Body of pancreas (tissue), 4 donors: ENCODE results near the gene GMPR. TPM values are rescaled to one million over a fixed set of nuclear protein-coding genes. Genes with fewer than 3 reads are reported as not detected.

Source experiments
- ATAC-seq: fragments of 150-250 bp; one replicate; pipeline ENCODE4 v1.9.1; 2016
- DNase-seq, 4 donors: peaks; one replicate each; pipeline ENCODE4 v3.0.0-alpha.2; 2019
- H3K27ac ChIP-seq, 4 donors: fragments of 200-600 bp; sonication (generic); 1 replicate in 3 of 4; 2 replicates in 1 of 4; pipeline versions ENCODE4 v1.5.1 to v1.6.1; 2016 to 2019; ENCODE audit warnings: mild to moderate bottlenecking in 1 of 4, mixed read lengths in 1 of 4, moderate library complexity in 1 of 4
- H3K27me3 ChIP-seq, 2 donors: fragments of 200-600 bp; sonication (generic); one replicate each; pipeline ENCODE4 v1.6.0; 2016; ENCODE audit warnings: mild to moderate bottlenecking in 1 of 2
- H3K36me3 ChIP-seq, 2 donors: fragments of 200-600 bp; sonication (generic); replicated peaks in 1 of 2; 2 replicates each; pipeline ENCODE4 v1.5.1; 2016; ENCODE audit warnings: low read depth in 2 of 2; ENCODE audit not compliant: insufficient read depth in 1 of 2
- H3K4me1 ChIP-seq: fragments of 200-600 bp; sonication (generic); one replicate; pipeline ENCODE4 v1.6.0; 2016
- H3K4me3 ChIP-seq, 2 donors: fragments of 200-600 bp; sonication (generic); 1 replicate in 1 of 2; 2 replicates in 1 of 2; pipeline ENCODE4 v1.5.1; 2016 to 2019
- H3K9me3 ChIP-seq, 3 donors: fragments of 200-600 bp; sonication (generic); 1 replicate in 2 of 3; 2 replicates in 1 of 3; pipeline ENCODE4 v1.5.1; 2016
- CTCF ChIP-seq, 7 experiments: fragments of 450-650 bp in 4 of 7; fragments of 200-600 bp in 3 of 7; sonication (generic) in 3 of 7; IDR thresholded peaks; one replicate each; pipeline ENCODE4 v1.5.1; 2016 to 2019; ENCODE audit warnings: antibody characterized with exemption in 7 of 7
- POLR2A ChIP-seq, 3 donors: fragments of 450-650 bp; IDR thresholded peaks; one replicate each; pipeline ENCODE4 v1.6.1; 2016; ENCODE audit warnings: antibody characterized with exemption in 3 of 3, mild to moderate bottlenecking in 2 of 3
- WGBS, 2 donors: methylation state at CpG; one replicate each; pipeline ENCODE4 v1.1.5; 2017; 5-methylcytosine and 5-hydroxymethylcytosine counted together
- intact Hi-C: fragments of 100-400 bp; cut with DNase I; formaldehyde crosslinking; loops from one replicate; pipeline ENCODE4 v1.15.1; 2023
- total RNA-seq, 2 donors: library from RNA; depleted of rRNA; stranded (reverse); fragments of >200 nt; gene quantifications; one replicate each; pipeline ENCODE4 v1.1.0, GENCODE V29; 2016

The GMPR gene
- total RNA-seq, 2 donors from 2014 or later = 7.9 to 14.0 TPM

- H3K4me1 ChIP-seq = no peaks in the 10 kb centered on the region
- DNase-seq (no peak), ATAC-seq (no peak)
- no peaks in the 10 kb centered on the region for H3K27me3 ChIP-seq
- intact Hi-C loops = no loop called here
- WGBS, 2 donors = 79 to 82% methylated on average over 24 to 27 of the region's 27 CpGs
- H3K4me3 ChIP-seq = no peak overlapping the region
- no peak for TF ChIP-seq POLR2A (IDR thresholded peaks at IDR 0.05)
- no peak for TF ChIP-seq CTCF (IDR thresholded peaks at IDR 0.05)
- H3K27ac ChIP-seq = no peak overlapping the region
- no peaks in the 10 kb centered on the region for H3K9me3 ChIP-seq
- H3K36me3 ChIP-seq = peaks cover 0 to 5% of the 10 kb centered on the region in 2 donors
Observed at GRCh38 chr6:16302721-16303552, 64.5 kb downstream of the GMPR start.

GRCh38 chr6:16305246-16305725 is 66.9 kb downstream of the GMPR start:
- 69 to 85% methylated on average over 7 of the region's 7 CpGs for WGBS, 2 donors
- ATAC-seq = no peak

GRCh38 chr6:16305788-16306187 is 67.4 kb downstream of the GMPR start:
- no peak for ATAC-seq
- Histone ChIP-seq H3K4me3 (no peak overlapping the region), H3K4me1 (no peaks in the 10 kb centered on the region), H3K27me3 (no peaks in the 10 kb centered on the region), H3K9me3 (no peaks in the 10 kb centered on the region), H3K27ac (no peak overlapping the region), H3K36me3 (peaks cover 0 to 5% of the 10 kb centered on the region in 2 donors)
- TF ChIP-seq CTCF (IDR thresholded peaks at IDR 0.05) (no peak), POLR2A (IDR thresholded peaks at IDR 0.05) (no peak)
- 90 to 95% methylated on average over 18 to 19 of the region's 19 CpGs for WGBS, 2 donors
- no peak for DNase-seq
- intact Hi-C loops = no loop called here

More at GRCh38 chr6:16305246-16305725, 66.9 kb downstream of the GMPR start:
- no peak for DNase-seq
- peaks cover 0 to 5% of the 10 kb centered on the region in 2 donors for H3K36me3 ChIP-seq
- no peak for TF ChIP-seq POLR2A (IDR thresholded peaks at IDR 0.05)
- TF ChIP-seq CTCF (IDR thresholded peaks at IDR 0.05) = no peak
- no peaks in the 10 kb centered on the region for H3K27me3 ChIP-seq
- no peak overlapping the region for H3K4me3 ChIP-seq
- no peak overlapping the region for H3K27ac ChIP-seq
- no peaks in the 10 kb centered on the region for H3K4me1 ChIP-seq
- intact Hi-C loops = no loop called here
- H3K9me3 ChIP-seq = no peaks in the 10 kb centered on the region

- Histone ChIP-seq H3K4me3 (no peak overlapping the region), H3K27ac (no peak overlapping the region), H3K27me3 (no peaks in the 10 kb centered on the region), H3K4me1 (no peaks in the 10 kb centered on the region), H3K36me3 (peaks cover 0 to 5% of the 10 kb centered on the region in 2 donors), H3K9me3 (no peaks in the 10 kb centered on the region)
- intact Hi-C loops = no loop called here
- TF ChIP-seq POLR2A (IDR thresholded peaks at IDR 0.05) (no peak), CTCF (IDR thresholded peaks at IDR 0.05) (no peak)
- no peak for DNase-seq
- 89 to 95% methylated on average over 20 of the region's 20 CpGs for WGBS, 2 donors
- ATAC-seq = no peak
Observed at GRCh38 chr6:16306334-16306733, 67.9 kb downstream of the GMPR start.
